Neuronal stem cell (in vitro differentiated cells): Measurements from ENCODE around the gene C5orf15.

ENCODE experiments used
- DNase-seq: peaks from one replicate; pipeline ENCODE4 v3.0.0-alpha.2; 2013; ENCODE audit warnings: low spot score
- H2AFZ ChIP-seq: one replicate; pipeline ENCODE4 v1.6.1; 2013; ENCODE audit warnings: mild to moderate bottlenecking, low read length, inconsistent platforms
- H2AK5ac ChIP-seq: 2 replicates; pipeline ENCODE4 v1.6.1; 2013; ENCODE audit warnings: low read depth, mild to moderate bottlenecking, inconsistent platforms, low read length, moderate library complexity, mixed read lengths
- H2BK120ac ChIP-seq: 2 replicates; pipeline ENCODE4 v1.6.1; 2013; ENCODE audit warnings: low read depth, mild to moderate bottlenecking, inconsistent platforms, low read length, moderate library complexity, mixed read lengths
- H2BK12ac ChIP-seq: one replicate; pipeline ENCODE4 v1.6.1; 2013; ENCODE audit warnings: low read length, inconsistent platforms
- H2BK15ac ChIP-seq: 2 replicates; pipeline ENCODE4 v1.6.1; 2013; ENCODE audit warnings: mild to moderate bottlenecking, low read length, inconsistent platforms, mixed read lengths
- H2BK5ac ChIP-seq: one replicate; pipeline ENCODE4 v1.6.1; 2013; ENCODE audit warnings: inconsistent platforms, mild to moderate bottlenecking, low read length, moderate library complexity
- H3K14ac ChIP-seq: one replicate; pipeline ENCODE4 v1.6.1; 2013; ENCODE audit warnings: low read length, inconsistent platforms
- H3K18ac ChIP-seq: 2 replicates; pipeline ENCODE4 v1.6.1; 2013; ENCODE audit warnings: low read length, inconsistent platforms
- H3K23ac ChIP-seq: 2 replicates; pipeline ENCODE4 v1.6.1; 2013; ENCODE audit warnings: low read depth, mild to moderate bottlenecking, mixed read lengths, low read length, inconsistent platforms; ENCODE audit not compliant: poor library complexity
- H3K27ac ChIP-seq: replicated peaks from 3 replicates; pipeline ENCODE4 v1.5.1; 2013; ENCODE audit warnings: low read length, inconsistent platforms
- H3K27me3 ChIP-seq, 3 experiments: 2 replicates each; pipeline ENCODE4 v1.6.1; 2013; ENCODE audit warnings: low read length in 3 of 3, mild to moderate bottlenecking in 2 of 3, inconsistent platforms in 1 of 3, low read depth in 1 of 3, mixed read lengths in 1 of 3, moderate library complexity in 1 of 3; ENCODE audit not compliant: control insufficient read depth in 3 of 3, insufficient read depth in 3 of 3
- H3K36me3 ChIP-seq, 2 donors: replicated peaks in 1 of 2; 2 replicates each; pipeline ENCODE4 v1.6.1; 2013; ENCODE audit warnings: low read length in 2 of 2; ENCODE audit not compliant: control insufficient read depth in 2 of 2, insufficient read depth in 2 of 2
- H3K4ac ChIP-seq: 2 replicates; pipeline ENCODE4 v1.6.1; 2013; ENCODE audit warnings: inconsistent platforms, mild to moderate bottlenecking, low read length, moderate library complexity
- H3K4me1 ChIP-seq, 2 donors: 1 replicate in 1 of 2; 2 replicates in 1 of 2; pipeline ENCODE4 v1.6.1; 2013; ENCODE audit warnings: low read length in 2 of 2, low read depth in 1 of 2; ENCODE audit not compliant: control insufficient read depth in 2 of 2, insufficient read depth in 1 of 2
- H3K4me2 ChIP-seq: one replicate; pipeline ENCODE4 v1.6.1; 2013; ENCODE audit warnings: mild to moderate bottlenecking, low read length, inconsistent platforms; ENCODE audit not compliant: insufficient read depth, poor library complexity, severe bottlenecking
- H3K4me3 ChIP-seq, 2 donors: 2 replicates each; pipeline ENCODE4 v1.5.1; 2013; ENCODE audit warnings: low read length in 2 of 2, mild to moderate bottlenecking in 2 of 2, inconsistent platforms in 1 of 2, moderate library complexity in 1 of 2
- H3K79me1 ChIP-seq: one replicate; pipeline ENCODE4 v1.6.1; 2013; ENCODE audit warnings: low read depth, mild to moderate bottlenecking, inconsistent platforms, low read length, moderate library complexity
- H3K9ac ChIP-seq: one replicate; pipeline ENCODE4 v1.6.1; 2013; ENCODE audit warnings: mild to moderate bottlenecking, low read depth, low read length, inconsistent platforms; ENCODE audit not compliant: poor library complexity
- H3K9me3 ChIP-seq, 2 donors: replicated peaks in 1 of 2; 2 replicates each; pipeline versions ENCODE3 to v1.6.1; 2013; ENCODE audit warnings: low read length in 2 of 2, mild to moderate bottlenecking in 2 of 2, inconsistent platforms in 1 of 2, low read depth in 1 of 2, mixed read lengths in 1 of 2, moderate library complexity in 1 of 2; ENCODE audit not compliant: control insufficient read depth in 2 of 2, insufficient read depth in 1 of 2
- H4K8ac ChIP-seq: one replicate; pipeline ENCODE4 v1.6.1; 2013; ENCODE audit warnings: low read depth, mild to moderate bottlenecking, inconsistent platforms, low read length, moderate library complexity
- H4K91ac ChIP-seq: one replicate; pipeline ENCODE4 v1.6.1; 2013; ENCODE audit warnings: low read length, low read depth, mild to moderate bottlenecking, inconsistent platforms; ENCODE audit not compliant: poor library complexity
- WGBS, 2 donors: extraction: QIAGEN DNeasy Blood & Tissue Kit; methylation state at CpG; one replicate each; pipeline ENCODE4 v1.1.7; 2013; ENCODE audit warnings: missing lambda C conversion rate in 2 of 2, mixed read lengths in 1 of 2; ENCODE audit not compliant: insufficient read length in 2 of 2, insufficient replicate concordance in 1 of 2; ENCODE audit errors: extremely low coverage in 2 of 2; 5-methylcytosine and 5-hydroxymethylcytosine counted together

C5orf15 gene

GRCh38 chr5:133930813-133931090 is 37.7 kb downstream of the C5orf15 start:
- Histone ChIP-seq H3K14ac (no peak overlapping the region), H3K9ac (no peak overlapping the region), H2BK15ac (no peak overlapping the region), H2AFZ (no peak overlapping the region), H3K4ac (no peak overlapping the region), H3K9me3 (peaks cover 0 to 4% of the 10 kb centered on the region in 2 donors), H3K4me2 (no peak overlapping the region), H3K27me3 (peaks cover 0 to 42% (median 2%) of the 10 kb centered on the region in 3 experiments), H3K27ac (no peak overlapping the region), H3K4me1 (no peaks in the 10 kb centered on the region), H3K36me3 (no peaks in the 10 kb centered on the region), H4K8ac (no peak overlapping the region), H2BK120ac (no peak overlapping the region), H3K79me1 (no peaks in the 10 kb centered on the region), H3K23ac (no peak overlapping the region), H4K91ac (no peak overlapping the region), H2BK12ac (no peak overlapping the region), H3K4me3 (no peak overlapping the region), H2AK5ac (no peak overlapping the region), H2BK5ac (no peak overlapping the region), H3K18ac (no peak overlapping the region)
- WGBS, 2 donors = no CpG with 5 or more reads among the region's 3 CpGs
- DNase-seq = no peak

- no CpG with 5 or more reads among the region's 16 CpGs for WGBS, 2 donors
- Histone ChIP-seq H3K18ac (peak overlapping the region; percentile 15), H3K23ac (no peak overlapping the region), H3K9ac (no peak overlapping the region), H4K8ac (no peak overlapping the region), H3K4ac (no peak overlapping the region), H3K9me3 (peaks cover 0 to 4% of the 10 kb centered on the region in 2 donors), H2BK15ac (no peak overlapping the region), H3K27me3 (peaks cover 0 to 45% (median 2%) of the 10 kb centered on the region in 3 experiments), H2BK12ac (no peak overlapping the region), H2AK5ac (no peak overlapping the region), H2BK5ac (no peak overlapping the region), H2AFZ (no peak overlapping the region), H3K36me3 (no peaks in the 10 kb centered on the region), H4K91ac (no peak overlapping the region), H3K4me3 (no peak overlapping the region), H3K4me1 (no peaks in the 10 kb centered on the region), H3K14ac (no peak overlapping the region), H3K4me2 (no peak overlapping the region), H2BK120ac (no peak overlapping the region), H3K27ac (no peak overlapping the region), H3K79me1 (no peaks in the 10 kb centered on the region)
- no peak for DNase-seq
Measured at GRCh38 chr5:133930061-133930812, 38.2 kb downstream of the C5orf15 start.

GRCh38 chr5:133928587-133929393 is 39.6 kb downstream of the C5orf15 start:
- Histone ChIP-seq H2BK120ac (no peak overlapping the region), H2BK15ac (no peak overlapping the region), H3K23ac (no peak overlapping the region), H3K79me1 (no peaks in the 10 kb centered on the region), H3K9me3 (peaks cover 0 to 4% of the 10 kb centered on the region in 2 donors), H4K91ac (no peak overlapping the region), H3K4me1 (no peaks in the 10 kb centered on the region), H3K27ac (no peak overlapping the region), H3K27me3 (peaks cover 0 to 56% (median 0%) of the 10 kb centered on the region in 3 experiments), H2BK12ac (no peak overlapping the region), H3K36me3 (no peaks in the 10 kb centered on the region), H4K8ac (no peak overlapping the region), H3K14ac (no peak overlapping the region), H2AK5ac (no peak overlapping the region), H2AFZ (no peak overlapping the region), H3K18ac (no peak overlapping the region), H2BK5ac (no peak overlapping the region), H3K9ac (no peak overlapping the region), H3K4me3 (no peak overlapping the region), H3K4me2 (no peak overlapping the region), H3K4ac (no peak overlapping the region)
- no peak for DNase-seq
- WGBS, 2 donors = no CpG with 5 or more reads among the region's 9 CpGs
